GM18867 (cell line): ENCODE measurements around the gene ACTN4.

Experiments
- ATAC-seq: cut with Tn5 transposase; IDR thresholded peaks from one replicate; pipeline ENCODE4 v1.9.1; 2021; ENCODE audit warnings: mild to moderate bottlenecking, moderate library complexity; ENCODE audit not compliant: unreplicated experiment

Gene ACTN4

DNA sequence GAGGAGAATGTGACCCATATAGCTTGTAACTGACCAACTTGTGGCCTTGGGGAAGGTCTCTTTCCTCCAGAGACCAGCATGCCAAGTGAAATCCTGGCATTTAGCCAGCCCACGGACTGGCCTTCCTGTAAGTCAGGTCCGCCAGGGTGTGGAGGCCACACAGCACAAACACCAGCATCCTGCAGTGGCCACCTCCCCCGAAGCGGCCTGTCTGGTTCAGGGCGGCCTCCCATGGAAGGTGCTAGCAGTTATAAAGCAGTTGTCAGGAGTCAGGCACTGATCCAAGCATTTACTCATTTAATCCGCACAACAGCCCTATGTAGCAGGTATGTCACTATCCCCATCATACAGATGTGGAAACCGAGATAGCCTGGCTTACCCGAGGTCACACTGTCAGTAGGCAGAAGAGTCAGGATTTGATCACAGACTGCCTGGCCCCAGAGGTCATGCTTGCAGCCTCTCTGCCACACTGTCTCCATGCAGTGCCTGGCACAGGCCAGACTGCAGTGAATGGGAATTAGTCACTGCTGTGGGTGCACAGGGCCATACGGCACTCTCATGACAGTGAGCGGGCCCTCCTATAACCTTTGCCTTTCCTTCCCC lies 60.2 kb downstream of the ACTN4 start:
- ATAC-seq, result no peak

DNA sequence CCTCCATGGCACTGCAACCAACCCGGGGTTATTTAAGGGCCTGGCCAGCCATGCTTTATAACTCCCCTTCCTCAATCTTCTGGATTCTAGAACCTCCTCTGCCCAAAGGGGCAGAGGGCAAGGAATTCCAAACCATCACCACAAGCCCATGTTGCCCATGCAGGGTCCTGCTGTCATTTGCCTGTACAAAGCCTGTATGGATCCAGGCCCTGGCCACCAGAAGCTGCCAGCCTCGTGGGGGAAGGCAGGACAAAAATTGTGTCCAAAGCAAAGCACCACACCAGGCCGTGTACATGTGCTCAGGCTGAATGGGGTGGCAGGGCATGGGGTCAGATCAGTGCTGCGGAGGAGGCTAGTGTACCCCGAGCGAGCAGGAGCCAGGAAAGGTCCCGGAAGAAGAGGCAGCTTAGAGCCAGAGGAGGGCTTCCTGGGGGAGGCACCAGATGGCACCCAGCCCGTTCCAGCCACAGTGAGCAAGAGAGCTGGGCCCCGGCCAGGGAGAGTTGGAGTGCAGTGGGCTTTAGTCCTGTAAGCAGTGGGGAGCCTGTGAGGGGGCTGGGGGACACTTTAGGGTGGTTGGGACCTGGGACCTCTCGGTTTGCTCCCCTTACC lies 61.1 kb downstream of the ACTN4 start:
- ATAC-seq, result no peak

DNA sequence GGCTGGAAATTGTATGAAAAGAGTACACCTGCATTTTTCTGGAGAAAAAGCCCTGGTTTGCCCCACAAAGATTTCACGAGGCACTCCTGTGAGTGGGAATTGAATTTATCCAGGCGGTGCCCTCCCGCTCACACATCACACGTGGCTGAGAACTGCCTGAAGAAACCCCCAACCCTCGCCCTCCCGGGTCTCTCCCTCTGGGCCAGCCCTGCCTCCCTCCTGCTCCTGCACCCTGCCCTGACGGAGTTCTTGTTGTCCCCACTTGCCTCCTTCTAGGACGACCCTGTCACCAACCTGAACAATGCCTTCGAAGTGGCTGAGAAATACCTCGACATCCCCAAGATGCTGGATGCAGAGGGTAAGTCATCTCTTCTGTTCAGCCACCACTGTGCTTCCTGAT lies 61.7 kb downstream of the ACTN4 start:
- no peak for ATAC-seq

DNA sequence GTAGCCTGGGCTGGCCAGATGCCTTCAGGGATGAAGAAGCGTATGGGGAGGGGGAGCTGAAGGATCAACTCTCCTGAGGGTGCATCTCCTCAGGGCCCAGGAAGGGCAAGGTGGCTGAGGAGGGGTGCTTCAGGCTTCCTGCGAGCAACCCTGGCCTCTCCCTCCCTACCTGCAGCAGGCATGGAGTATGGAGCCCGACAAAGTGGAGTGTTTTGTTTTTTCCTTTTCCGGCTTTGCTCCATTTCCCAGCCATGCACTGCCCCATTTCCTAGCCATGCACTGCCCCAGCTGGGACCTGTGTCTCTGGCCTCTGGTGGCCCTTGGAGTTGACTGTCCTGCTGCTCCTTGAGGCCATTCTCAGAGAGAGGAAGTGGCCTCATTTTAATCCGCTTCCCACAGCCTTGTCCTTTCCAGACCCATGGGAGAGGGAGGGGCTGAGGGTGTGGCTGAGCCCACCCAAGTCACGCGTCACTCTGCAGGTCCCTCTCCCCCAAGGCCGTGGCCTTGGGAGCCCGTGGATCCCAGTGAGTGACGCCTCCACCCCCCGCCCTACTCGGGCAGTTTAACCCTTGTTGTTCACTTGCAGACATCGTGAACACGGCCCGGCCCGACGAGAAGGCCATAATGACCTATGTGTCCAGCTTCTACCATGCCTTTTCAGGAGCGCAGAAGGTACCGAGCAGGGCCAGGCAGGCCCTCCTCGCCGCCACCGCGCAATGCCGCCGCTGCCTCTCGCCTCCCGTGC lies 62.4 kb downstream of the ACTN4 start:
- no peak for ATAC-seq

DNA sequence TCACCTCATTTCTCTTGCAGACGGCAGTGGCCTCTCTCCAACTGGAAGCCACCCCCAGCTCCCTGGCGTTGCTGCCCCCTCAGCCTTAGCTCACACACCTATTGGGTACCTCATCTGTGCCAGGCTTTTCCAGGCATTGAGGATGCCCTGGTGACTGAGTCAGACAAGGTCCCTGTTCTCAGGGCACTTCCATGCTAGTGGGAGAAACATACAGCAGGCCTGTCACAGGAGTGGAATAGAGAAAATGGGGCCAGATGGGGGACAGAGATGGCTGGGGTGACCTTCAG lies 62.9 kb downstream of the ACTN4 start:
- no peak for ATAC-seq

DNA sequence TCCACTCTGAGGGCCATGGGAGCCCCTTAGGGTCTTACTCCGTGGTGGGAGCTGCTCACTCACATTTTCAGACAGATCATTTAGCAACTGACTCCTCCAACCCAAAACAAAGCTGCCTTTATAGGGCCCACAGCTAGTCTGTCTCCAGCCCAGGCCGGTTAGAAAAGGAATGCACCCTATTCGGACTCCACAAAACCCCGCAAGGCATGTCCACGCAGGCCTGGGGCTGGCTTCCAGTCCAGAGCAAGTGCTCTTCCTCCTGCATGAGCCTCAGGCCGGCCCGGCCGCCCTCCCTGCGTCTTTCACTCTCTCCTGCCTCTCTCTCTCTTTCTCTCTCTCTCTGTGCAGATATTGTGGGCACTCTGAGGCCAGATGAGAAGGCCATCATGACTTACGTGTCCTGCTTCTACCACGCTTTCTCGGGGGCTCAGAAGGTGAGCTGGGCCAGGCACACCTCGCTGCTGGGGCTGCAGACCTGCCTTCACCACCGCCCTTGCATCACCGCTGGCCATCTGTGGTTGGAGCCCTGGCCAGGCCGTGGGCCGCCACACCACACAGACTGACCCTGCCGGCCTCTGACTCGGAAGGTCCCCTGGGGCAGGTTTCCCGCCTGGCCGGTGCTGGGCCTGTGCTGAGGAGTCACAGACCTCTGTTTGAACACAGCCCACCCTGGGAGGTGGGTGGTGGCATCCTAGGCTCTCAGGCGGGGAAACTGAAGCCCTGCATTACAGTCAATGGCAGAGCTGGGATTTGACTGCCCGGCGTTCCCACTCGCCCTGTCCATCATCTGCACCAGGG lies 63.7 kb downstream of the ACTN4 start:
- ATAC-seq, result no peak

DNA sequence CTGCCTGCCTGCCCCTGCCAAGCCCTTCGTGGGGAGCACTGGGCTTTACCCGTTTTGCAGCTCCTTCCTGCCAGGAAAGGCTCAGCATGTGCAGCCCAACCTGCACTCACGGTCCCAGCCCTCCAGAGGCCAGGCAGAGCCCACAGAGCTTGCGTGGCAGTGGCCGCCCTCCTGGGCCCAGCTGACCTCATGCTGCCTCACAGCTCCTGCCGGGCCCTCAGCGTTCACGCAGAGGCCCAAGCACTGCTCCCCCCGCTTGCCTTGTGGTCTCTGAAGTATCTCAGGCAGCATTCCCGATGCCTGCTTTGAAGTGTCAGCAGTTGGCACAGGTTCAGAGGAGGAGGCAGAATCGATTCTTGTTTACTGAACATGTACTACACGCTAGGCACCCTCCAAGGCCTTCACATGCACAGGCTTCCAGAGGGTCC lies 64.3 kb downstream of the ACTN4 start:
- ATAC-seq, result no peak

DNA sequence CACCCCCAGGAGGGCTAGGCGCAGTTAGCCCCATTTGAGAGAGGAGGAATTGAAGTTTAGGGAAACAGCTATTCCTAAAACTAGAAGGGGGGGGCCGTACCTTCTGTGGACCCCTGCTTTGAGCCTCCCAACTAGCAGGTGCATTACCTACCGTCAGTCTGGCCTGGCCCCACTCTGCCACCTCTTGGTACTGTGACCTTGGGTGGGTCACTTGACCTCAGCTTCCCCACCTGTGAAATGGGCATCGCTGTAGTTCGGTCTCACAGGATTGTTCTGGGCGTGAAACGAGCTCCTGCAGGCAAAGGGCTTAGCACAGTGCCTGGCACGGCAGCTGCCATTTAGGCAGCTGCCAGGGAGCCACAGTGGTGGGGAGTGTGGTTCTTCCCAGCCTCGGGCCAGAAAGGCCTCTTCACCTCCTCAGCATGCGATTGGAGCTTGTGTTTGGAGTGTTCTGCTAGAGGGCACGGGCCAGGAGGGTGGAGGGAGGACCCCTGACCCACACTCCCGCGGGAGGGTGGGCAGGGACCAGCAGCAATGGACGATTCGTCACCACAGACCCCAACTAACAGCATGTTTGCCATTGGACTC lies 64.8 kb downstream of the ACTN4 start:
- ATAC-seq, result no peak

DNA sequence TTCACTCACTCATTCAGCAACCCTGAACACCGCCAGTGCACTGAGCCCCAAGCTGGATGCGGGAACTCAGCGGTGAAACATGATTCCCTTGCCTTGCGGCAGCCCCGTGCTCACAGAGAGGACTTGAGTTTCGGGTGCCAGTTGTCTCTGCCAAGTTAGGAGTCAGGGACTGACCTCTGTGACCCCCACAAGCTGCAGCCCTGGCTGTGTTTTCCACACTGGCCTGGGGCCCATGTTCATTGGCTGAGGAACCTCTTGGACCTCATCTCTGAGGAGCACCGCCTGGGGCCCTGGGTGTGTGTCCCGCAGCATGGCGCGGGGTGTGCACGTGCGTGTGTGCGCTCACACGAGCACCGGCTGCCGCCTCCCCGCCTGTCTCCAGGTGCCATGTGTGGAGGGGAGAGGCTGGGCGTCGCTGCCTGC lies 65.8 kb downstream of the ACTN4 start:
- ATAC-seq, result no peak

DNA sequence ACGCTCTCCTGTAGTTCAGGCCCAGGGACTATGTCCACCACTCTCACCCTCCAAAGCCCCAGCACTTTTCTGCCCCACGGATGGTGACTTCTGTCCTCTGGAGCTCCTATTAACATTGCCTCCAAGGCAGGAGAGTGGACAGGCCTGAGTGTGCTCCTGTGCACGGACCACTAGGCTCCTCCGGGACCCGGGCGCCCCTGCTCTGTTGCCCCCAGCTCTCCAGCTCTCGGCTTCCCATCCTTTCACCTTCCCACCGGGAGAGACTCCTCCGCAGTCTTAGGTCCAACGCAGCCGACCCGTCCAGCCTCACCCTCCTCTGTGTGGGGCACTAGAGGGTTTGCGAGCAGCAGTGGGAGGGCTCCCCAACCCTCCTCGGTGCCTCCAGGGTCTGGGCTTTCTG lies 66.4 kb downstream of the ACTN4 start:
- no peak for ATAC-seq

DNA sequence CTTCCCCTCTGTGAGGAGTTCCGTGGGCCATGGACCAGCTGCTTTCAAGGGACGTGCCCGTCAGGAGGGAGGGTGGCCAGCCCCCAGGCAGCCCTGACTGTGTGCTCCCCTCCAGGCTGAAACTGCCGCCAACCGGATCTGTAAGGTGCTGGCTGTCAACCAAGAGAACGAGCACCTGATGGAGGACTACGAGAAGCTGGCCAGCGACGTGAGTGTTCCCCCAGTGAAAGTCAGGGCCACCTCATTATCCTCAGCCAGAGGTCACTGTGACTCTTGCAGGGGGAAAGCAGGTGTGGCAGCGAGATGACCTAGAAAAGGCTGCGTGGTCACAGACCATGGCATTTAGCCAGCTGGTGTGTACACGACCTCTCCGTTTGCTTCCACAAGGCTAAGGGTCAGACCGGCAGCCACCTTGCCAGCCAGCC lies 66.9 kb downstream of the ACTN4 start:
- ATAC-seq, result no peak

DNA sequence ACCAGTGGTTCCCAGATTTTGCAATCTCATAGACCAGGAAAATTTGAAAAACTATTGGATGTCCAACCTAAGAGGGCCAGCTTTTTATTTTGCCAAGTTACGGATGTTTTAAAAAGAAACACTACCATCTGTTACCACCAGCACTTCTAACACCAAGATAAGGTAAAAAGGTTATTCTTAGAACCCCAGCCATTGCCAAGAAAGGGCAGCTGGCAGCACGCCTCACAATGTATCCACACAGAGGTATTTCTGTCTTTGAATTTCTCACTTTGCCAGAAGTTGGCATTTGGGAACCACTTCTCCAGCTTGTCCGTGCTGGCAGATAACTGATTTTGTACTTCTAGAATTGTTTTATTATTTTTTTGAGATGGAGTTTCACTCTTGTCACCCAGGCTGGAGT lies 68.1 kb downstream of the ACTN4 start:
- ATAC-seq, result no peak

DNA sequence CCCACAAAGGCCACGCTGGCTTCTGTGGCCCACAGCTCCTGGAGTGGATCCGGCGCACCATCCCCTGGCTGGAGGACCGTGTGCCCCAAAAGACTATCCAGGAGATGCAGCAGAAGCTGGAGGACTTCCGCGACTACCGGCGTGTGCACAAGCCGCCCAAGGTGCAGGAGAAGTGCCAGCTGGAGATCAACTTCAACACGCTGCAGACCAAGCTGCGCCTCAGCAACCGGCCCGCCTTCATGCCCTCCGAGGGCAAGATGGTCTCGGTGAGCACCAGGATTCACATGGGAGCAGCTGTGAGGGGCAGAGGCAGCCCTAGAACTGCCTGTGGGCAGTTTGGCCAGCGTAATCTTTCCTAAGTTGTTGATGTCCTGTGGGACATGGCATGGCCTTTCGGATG lies 69.6 kb downstream of the ACTN4 start:
- ATAC-seq, result no peak

DNA sequence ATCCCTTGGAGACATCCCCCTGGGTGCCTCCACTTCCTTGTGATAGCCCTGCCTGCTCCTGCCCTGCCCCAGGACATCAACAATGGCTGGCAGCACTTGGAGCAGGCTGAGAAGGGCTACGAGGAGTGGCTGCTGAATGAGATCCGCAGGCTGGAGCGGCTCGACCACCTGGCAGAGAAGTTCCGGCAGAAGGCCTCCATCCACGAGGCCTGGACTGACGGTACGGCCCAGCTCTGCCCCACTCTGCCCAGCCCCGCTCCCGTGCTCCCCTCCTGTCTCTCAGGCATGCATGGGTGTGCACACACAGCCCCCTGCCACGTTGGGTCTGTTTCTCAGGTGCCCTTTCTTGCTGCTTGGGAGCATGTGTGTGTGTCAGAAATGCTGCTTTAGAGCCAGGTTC lies 70.4 kb downstream of the ACTN4 start:
- no peak for ATAC-seq

DNA sequence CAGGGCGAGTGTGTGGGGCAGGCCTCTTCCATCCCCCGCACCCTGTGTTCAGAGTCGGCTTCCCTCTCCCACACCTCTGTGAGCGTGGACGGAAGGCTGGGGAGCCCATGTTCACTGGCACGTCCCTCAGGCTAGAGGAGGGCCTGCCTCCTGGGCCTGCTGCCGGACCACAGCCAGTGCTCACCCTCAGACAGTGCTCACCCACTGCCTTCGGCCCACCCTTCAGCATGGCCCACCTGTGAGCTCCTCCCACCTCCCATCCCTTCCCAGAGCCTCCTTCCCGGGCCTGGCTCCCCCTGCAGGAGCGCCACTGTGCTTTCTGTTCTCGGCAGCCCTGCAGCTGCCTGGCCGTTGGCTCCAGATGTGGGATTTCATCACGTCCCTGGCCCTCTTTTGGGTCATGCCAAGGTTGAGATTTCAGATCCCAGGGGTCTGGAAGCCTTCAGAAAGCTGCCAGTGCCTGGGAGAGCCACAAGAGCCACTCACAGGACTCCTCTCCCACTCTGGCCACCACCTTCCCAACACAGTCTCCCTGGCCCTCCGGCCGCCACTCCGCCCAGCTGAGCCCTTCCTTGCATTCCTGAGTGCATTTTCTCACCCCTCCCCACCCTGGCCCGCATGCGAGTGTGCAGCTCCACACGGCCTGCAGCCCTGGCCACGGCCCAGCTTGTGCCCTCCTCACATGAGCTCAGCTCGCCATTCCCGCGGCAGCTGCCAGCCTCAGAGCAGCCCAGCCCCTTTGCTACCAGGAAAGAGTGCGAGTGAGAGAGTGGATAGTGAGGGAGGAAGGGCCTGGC lies 71.5 kb downstream of the ACTN4 start:
- no peak for ATAC-seq

DNA sequence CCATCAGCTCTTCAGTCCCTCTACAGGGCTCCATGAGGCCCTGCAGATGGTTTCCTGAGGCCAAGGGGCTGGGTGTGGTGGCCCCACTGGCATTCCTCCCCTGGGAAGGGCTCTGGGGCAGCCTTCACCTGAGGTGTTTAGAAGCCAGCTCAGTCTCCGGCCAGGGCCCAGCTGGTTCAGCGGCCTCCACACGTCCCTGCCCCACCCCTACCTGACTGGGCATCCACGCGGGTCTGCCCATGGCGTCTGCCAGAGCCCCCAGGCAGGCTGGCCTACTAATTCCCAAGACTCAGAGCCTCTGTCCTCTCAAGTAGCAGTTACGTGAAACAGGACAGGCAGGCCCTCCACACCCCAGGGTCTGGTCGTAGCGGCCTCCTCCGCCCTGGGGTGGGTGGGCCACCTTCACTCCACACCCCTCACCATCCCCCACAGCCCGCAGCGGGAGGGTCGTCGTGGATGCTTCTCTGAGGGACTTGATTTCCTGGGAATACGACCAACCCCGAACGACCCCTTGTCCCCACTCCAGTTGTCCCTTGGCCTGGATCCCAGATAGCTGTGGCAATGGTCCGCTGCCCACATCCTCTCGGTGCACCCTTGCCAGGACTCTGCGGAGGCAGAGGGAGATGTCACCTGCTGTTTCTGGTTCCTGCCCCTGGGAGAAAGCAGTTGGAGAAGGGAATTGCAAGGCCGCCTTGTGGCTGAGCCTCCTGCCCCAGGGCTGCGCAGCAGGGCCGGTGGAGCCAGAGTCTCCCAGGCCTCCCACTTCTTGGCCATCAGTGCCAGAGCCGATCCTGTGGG lies 72.5 kb downstream of the ACTN4 start:
- ATAC-seq, result no peak

DNA sequence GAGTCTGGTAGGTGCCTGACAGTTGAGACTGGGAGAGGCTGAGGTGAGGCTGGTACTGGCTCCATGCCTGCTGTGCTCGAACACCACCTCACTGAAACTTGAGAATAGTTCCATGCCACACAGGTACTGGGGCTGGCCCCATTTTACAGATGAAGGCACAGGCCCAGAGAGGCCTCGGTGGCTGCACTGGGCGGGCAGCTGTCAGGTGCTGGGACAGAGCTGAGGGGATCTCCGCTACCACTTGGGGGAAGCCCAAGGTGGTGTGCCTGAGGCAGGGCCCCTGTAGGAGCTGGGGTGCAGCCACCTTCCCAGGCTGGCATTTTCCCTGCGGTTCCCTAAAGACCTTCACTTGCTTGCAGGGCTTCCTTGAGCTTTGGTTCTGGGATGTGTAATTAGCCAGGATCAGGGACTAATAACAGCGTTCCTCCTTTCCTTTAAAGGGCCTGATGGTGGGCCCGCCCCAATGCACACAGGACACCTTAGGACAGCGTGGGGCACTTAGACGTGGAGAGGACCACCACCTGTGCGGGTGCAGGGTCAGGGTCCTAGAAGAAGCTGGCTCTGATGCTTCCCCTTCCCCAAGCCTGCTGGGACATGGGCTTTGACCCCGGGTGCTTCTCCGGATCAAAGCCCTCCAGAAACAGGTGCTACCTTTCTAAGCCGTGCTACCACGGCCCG lies 73.2 kb downstream of the ACTN4 start:
- no peak for ATAC-seq

DNA sequence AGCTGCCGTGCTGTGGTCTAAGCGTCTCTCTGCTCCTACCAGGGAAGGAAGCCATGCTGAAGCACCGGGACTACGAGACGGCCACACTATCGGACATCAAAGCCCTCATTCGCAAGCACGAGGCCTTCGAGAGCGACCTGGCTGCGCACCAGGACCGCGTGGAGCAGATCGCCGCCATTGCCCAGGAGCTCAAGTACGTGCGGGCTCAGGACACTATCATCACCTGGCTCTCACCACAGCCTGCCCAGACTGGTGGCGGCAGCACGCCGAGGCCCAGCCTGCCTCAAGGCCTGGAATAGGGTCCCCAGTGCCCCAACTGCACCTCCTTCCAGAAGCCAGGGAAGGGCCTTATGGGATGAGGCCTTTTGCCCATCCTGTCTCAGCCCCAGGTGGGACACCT lies 74.0 kb downstream of the ACTN4 start:
- ATAC-seq, result no peak
